SK-N-SH treated with all-trans-retinoic acid at 6 μM for 48 hours (cell line): ENCODE measurements around the gene HLTF.

Experiments
- TOX ChIP-seq: fragments of 250-450 bp; sonication (Bioruptor Pico); IDR thresholded peaks from 2 replicates; pipeline ENCODE4 v1.8.0; 2021; ENCODE audit warnings: mild to moderate bottlenecking, moderate library complexity, borderline replicate concordance
- TF ChIP-seq, protein P1 (sequence below): fragments of 250-450 bp; sonication (Bioruptor Pico); IDR thresholded peaks from 2 replicates; pipeline ENCODE4 v1.5.1; 2020; ENCODE audit warnings: low read depth, mild to moderate bottlenecking, moderate library complexity
- TF ChIP-seq, protein P2 (sequence below): fragments of 250-450 bp; sonication (Bioruptor Pico); IDR thresholded peaks from 2 replicates; pipeline ENCODE4 v1.8.0; 2021; ENCODE audit warnings: low read depth, mild to moderate bottlenecking, moderate library complexity, borderline replicate concordance
- TF ChIP-seq, protein P3 (sequence below): fragments of 250-450 bp; sonication (Bioruptor Pico); IDR thresholded peaks from 2 replicates; pipeline ENCODE4 v1.5.1; 2021; ENCODE audit warnings: mild to moderate bottlenecking, moderate library complexity
- TF ChIP-seq, protein P4 (sequence below): fragments of 250-450 bp; sonication (Bioruptor Pico); IDR thresholded peaks from 2 replicates; pipeline ENCODE4 v1.8.0; 2020; ENCODE audit warnings: mild to moderate bottlenecking, moderate library complexity, borderline replicate concordance

DNA sequence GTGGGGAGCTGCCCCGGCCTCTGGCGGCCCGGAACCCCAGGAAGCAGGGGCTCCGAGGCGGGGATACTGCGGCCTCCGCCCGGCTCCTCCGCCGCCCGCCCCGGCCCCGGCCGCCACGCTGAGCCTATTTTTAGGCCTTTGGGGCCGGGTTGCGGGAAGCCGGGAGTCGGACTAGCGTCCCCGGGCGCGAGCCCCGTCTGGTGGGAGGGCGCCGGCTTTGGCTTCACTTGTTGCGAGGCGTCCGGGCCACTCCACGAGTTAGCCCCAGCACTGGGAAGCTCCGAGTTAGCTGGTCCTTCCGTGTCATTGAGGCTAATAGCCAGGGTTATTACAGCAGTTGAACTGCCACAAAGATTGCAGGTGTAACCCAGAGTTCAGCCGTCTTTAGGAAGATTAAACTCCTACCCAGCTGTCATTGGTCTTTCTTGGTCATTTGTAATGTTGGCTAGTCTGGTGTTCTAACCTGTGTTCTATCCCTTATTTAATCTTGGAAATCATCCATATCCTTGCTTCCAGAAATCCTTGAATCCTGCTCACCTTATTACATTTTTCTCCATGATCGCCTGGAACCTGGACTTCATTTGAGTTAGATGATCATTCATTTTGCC is 94.2 kb downstream of the HLTF start:
- TF ChIP-seq, protein P1, sequence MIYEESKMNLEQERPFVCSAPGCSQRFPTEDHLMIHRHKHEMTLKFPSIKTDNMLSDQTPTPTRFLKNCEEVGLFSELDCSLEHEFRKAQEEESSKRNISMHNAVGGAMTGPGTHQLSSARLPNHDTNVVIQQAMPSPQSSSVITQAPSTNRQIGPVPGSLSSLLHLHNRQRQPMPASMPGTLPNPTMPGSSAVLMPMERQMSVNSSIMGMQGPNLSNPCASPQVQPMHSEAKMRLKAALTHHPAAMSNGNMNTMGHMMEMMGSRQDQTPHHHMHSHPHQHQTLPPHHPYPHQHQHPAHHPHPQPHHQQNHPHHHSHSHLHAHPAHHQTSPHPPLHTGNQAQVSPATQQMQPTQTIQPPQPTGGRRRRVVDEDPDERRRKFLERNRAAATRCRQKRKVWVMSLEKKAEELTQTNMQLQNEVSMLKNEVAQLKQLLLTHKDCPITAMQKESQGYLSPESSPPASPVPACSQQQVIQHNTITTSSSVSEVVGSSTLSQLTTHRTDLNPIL (CRISPR knock-in tag), result no peak
- TF ChIP-seq, protein P2, sequence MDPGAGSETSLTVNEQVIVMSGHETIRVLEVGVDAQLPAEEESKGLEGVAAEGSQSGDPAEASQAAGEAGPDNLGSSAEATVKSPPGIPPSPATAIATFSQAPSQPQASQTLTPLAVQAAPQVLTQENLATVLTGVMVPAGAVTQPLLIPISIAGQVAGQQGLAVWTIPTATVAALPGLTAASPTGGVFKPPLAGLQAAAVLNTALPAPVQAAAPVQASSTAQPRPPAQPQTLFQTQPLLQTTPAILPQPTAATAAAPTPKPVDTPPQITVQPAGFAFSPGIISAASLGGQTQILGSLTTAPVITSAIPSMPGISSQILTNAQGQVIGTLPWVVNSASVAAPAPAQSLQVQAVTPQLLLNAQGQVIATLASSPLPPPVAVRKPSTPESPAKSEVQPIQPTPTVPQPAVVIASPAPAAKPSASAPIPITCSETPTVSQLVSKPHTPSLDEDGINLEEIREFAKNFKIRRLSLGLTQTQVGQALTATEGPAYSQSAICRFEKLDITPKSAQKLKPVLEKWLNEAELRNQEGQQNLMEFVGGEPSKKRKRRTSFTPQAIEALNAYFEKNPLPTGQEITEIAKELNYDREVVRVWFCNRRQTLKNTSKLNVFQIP (CRISPR knock-in tag), result no peak
- TF ChIP-seq, protein P3, sequence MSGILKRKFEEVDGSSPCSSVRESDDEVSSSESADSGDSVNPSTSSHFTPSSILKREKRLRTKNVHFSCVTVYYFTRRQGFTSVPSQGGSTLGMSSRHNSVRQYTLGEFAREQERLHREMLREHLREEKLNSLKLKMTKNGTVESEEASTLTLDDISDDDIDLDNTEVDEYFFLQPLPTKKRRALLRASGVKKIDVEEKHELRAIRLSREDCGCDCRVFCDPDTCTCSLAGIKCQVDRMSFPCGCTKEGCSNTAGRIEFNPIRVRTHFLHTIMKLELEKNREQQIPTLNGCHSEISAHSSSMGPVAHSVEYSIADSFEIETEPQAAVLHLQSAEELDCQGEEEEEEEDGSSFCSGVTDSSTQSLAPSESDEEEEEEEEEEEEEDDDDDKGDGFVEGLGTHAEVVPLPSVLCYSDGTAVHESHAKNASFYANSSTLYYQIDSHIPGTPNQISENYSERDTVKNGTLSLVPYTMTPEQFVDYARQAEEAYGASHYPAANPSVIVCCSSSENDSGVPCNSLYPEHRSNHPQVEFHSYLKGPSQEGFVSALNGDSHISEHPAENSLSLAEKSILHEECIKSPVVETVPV (CRISPR knock-in tag), result no peak
- TF ChIP-seq, protein P4, sequence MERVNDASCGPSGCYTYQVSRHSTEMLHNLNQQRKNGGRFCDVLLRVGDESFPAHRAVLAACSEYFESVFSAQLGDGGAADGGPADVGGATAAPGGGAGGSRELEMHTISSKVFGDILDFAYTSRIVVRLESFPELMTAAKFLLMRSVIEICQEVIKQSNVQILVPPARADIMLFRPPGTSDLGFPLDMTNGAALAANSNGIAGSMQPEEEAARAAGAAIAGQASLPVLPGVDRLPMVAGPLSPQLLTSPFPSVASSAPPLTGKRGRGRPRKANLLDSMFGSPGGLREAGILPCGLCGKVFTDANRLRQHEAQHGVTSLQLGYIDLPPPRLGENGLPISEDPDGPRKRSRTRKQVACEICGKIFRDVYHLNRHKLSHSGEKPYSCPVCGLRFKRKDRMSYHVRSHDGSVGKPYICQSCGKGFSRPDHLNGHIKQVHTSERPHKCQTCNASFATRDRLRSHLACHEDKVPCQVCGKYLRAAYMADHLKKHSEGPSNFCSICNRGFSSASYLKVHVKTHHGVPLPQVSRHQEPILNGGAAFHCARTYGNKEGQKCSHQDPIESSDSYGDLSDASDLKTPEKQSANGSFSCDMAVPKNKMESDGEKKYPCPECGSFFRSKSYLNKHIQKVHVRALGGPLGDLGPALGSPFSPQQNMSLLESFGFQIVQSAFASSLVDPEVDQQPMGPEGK, result no peak
- no peak for TF ChIP-seq TOX (CRISPR knock-in tag)
